GM19240 (cell line): ENCODE results near the gene KLHL25.

Experiments
- DNase-seq: peaks from one replicate; pipeline ENCODE4 v3.0.0; 2011; ENCODE audit warnings: low spot score; ENCODE audit not compliant: insufficient read length

KLHL25 gene

GRCh38 chr15:85748176-85748575 lies 46.5 kb downstream of the KLHL25 start:
- DNase-seq: no peak

- no peak for DNase-seq
Measured at GRCh38 chr15:85746641-85747040, 48.1 kb downstream of the KLHL25 start.

GRCh38 chr15:85745525-85746150 lies 49.1 kb downstream of the KLHL25 start:
- DNase-seq: no peak

GRCh38 chr15:85745023-85745422 lies 49.7 kb downstream of the KLHL25 start:
- DNase-seq: no peak

- DNase-seq: no peak
Measured at GRCh38 chr15:85744579-85744978, 50.1 kb downstream of the KLHL25 start.

- no peak for DNase-seq
Measured at GRCh38 chr15:85743392-85744055, 51.2 kb downstream of the KLHL25 start.

- no peak for DNase-seq
Measured at GRCh38 chr15:85742186-85742821, 52.4 kb downstream of the KLHL25 start.

- no peak for DNase-seq
Measured at GRCh38 chr15:85741662-85742061, 53.1 kb downstream of the KLHL25 start.

GRCh38 chr15:85741021-85741421 lies 53.7 kb downstream of the KLHL25 start:
- DNase-seq: no peak

GRCh38 chr15:85737061-85737460 lies 57.7 kb downstream of the KLHL25 start:
- DNase-seq: no peak

GRCh38 chr15:85733416-85733815 lies 61.3 kb downstream of the KLHL25 start:
- DNase-seq: no peak

- DNase-seq: no peak
Measured at GRCh38 chr15:85730001-85730820, 64.5 kb downstream of the KLHL25 start.

- DNase-seq: no peak
Measured at GRCh38 chr15:85727068-85727467, 67.7 kb downstream of the KLHL25 start.

- DNase-seq: no peak
Measured at GRCh38 chr15:85726454-85726853, 68.3 kb downstream of the KLHL25 start.

GRCh38 chr15:85725564-85725963 lies 69.2 kb downstream of the KLHL25 start:
- no peak for DNase-seq

- no peak for DNase-seq
Measured at GRCh38 chr15:85725019-85725418, 69.7 kb downstream of the KLHL25 start.

- DNase-seq: no peak
Measured at GRCh38 chr15:85723960-85724945, 70.5 kb downstream of the KLHL25 start.

- no peak for DNase-seq
Measured at GRCh38 chr15:85722374-85723152, 72.2 kb downstream of the KLHL25 start.

GRCh38 chr15:85718981-85719380 lies 75.7 kb downstream of the KLHL25 start:
- no peak for DNase-seq
